Cardiac muscle cell (in vitro differentiated cells and primary cell): Measurements from ENCODE around the gene MACROD1. TPM values are rescaled to one million over a fixed set of nuclear protein-coding genes. Genes with fewer than 3 reads are reported as not detected.

Experiments used
- DNase-seq, 2 donors: peaks; one replicate each; pipeline versions ENCODE4 v3.0.0 to v3.0.0-alpha.2; 2010 to 2017; ENCODE audit warnings: low read depth in 1 of 2, low spot score in 1 of 2
- H3K27ac ChIP-seq: fragments of 200-600 bp; sonication (generic); 2 replicates; pipeline ENCODE4 v1.5.1; 2016
- H3K27me3 ChIP-seq: fragments of 200-600 bp; sonication (generic); 2 replicates; pipeline ENCODE4 v1.6.0; 2016; ENCODE audit warnings: control low read depth
- H3K36me3 ChIP-seq: fragments of 200-600 bp; sonication (generic); 2 replicates; pipeline ENCODE4 v1.5.1; 2016; ENCODE audit warnings: control low read depth
- H3K4me1 ChIP-seq: fragments of 200-600 bp; sonication (generic); 2 replicates; pipeline ENCODE4 v1.8.1; 2017; ENCODE audit warnings: low read depth, mild to moderate bottlenecking, mixed run types
- H3K4me3 ChIP-seq: fragments of 200-600 bp; sonication (generic); 2 replicates; pipeline ENCODE4 v1.5.1; 2016; ENCODE audit warnings: mild to moderate bottlenecking
- H3K9me3 ChIP-seq: fragments of 200-600 bp; sonication (generic); 2 replicates; pipeline ENCODE4 v1.5.1; 2017; ENCODE audit warnings: low read depth, mild to moderate bottlenecking, control low read depth
- CTCF ChIP-seq: IDR thresholded peaks from 2 replicates; pipeline ENCODE4 v1.5.1; 2012; ENCODE audit warnings: low read depth, mild to moderate bottlenecking, low read length
- polyA plus RNA-seq: library from polyadenylated mRNA; unstranded; fragments of >200 nt; fragmentation: Nextera tagmentation; extraction: Ambion mirVana; gene quantifications from 2 replicates; pipeline ENCODE4 v1.2.1, GENCODE V29; 2016
- total RNA-seq: library from RNA; depleted of rRNA; stranded (reverse); fragments of >200 nt; gene quantifications from 2 replicates; pipeline ENCODE4 v1.2.3, GENCODE V29; 2016

The MACROD1 gene
- total and polyA plus RNA-seq, 2 experiments from 2014 or later: 134 to 156 TPM

DNA sequence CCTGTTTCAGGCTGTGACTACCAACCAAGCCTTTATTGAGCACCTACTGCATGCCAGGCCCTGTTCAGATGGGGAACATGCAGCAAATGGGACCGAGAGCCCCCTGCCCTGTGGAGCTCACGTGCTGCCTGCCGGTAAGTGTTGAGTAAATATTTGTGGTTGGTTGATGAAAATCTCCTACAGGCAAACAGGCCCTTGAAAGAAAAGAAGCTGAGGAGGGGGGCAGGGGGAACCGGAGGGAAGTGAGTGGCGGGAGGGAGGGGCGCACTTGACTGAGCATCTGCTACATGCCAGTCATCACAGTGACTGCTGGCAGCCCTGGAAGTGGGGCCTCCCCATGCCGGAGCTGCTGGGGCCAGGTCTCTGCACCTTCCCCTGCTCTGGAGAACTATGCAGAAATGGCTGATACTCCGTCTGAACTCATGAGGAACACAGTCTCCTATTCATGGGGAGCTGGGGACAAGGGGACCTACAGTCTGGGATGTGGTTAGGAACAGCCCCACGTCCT, 34.2 kb downstream of the MACROD1 start:
- DNase-seq: peak in 1 of 2 donors; percentile 53
- no peaks in the 10 kb centered on the region for H3K9me3 ChIP-seq
- H3K4me1 ChIP-seq: peaks cover 30% of the 10 kb centered on the region
- H3K27ac ChIP-seq: peak overlapping the region; percentile 60
- no peaks in the 10 kb centered on the region for H3K36me3 ChIP-seq
- no peak for TF ChIP-seq CTCF
- no peak overlapping the region for H3K4me3 ChIP-seq
- H3K27me3 ChIP-seq: no peaks in the 10 kb centered on the region

- peak in 1 of 2 donors; percentile 7 for DNase-seq
- no peak for TF ChIP-seq CTCF
- Histone ChIP-seq H3K36me3 (no peaks in the 10 kb centered on the region), H3K4me1 (peaks cover 38% of the 10 kb centered on the region), H3K9me3 (no peaks in the 10 kb centered on the region), H3K4me3 (no peak overlapping the region), H3K27ac (peak overlapping the region; percentile 60), H3K27me3 (no peaks in the 10 kb centered on the region)
These were observed 35.3 kb downstream of the MACROD1 start for GRCh38 chr11:64130618-64131017.

GRCh38 chr11:64129403-64129802, 36.5 kb downstream of the MACROD1 start:
- H3K4me3 ChIP-seq: no peak overlapping the region
- peaks cover 38% of the 10 kb centered on the region for H3K4me1 ChIP-seq
- H3K9me3 ChIP-seq: no peaks in the 10 kb centered on the region
- TF ChIP-seq CTCF: no peak
- no peaks in the 10 kb centered on the region for H3K36me3 ChIP-seq
- H3K27me3 ChIP-seq: no peaks in the 10 kb centered on the region
- DNase-seq: no peak
- H3K27ac ChIP-seq: no peak overlapping the region

DNA sequence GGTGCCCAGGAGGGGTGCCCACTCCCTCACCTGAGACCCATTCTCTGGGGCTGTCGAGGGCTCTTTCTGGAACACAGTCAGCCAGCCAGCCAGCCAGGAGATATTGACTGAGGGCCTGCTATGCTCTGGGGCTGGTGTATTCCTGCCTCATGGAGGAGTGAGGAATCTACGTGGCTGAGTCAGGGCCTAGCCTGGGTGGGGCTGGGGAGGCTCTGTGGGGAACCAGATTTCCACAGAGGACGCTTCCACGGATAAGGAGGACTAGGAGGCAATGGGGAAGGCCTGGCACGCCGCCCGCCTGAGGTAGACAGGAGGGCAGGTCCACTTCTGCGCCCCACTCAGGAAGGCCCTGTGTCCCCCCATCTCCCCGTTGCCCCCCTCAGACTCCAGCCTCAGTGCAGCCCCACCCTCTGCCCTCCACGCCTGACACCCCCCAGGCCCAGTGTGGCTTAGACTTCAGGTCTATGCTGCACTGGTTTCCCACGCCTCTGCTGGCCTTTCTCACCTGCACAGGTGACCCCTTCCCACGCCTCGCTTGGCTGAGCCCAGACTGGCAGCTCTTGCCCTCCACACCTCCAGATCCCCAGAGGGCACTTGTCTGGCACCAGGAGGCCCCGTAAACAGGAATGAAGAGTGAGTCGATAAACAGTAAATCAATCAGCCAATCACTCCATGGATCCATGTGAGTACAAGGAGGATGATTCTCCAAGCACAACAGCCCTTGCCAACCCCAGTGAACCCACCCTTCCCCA, 37.5 kb downstream of the MACROD1 start:
- no peak for DNase-seq
- Histone ChIP-seq H3K36me3 (no peaks in the 10 kb centered on the region), H3K4me1 (peaks cover 38% of the 10 kb centered on the region), H3K9me3 (no peaks in the 10 kb centered on the region), H3K27me3 (no peaks in the 10 kb centered on the region), H3K27ac (no peak overlapping the region), H3K4me3 (no peak overlapping the region)
- no peak for TF ChIP-seq CTCF

- Histone ChIP-seq H3K9me3 (no peaks in the 10 kb centered on the region), H3K27ac (no peak overlapping the region), H3K4me3 (no peak overlapping the region), H3K4me1 (peaks cover 35% of the 10 kb centered on the region), H3K27me3 (no peaks in the 10 kb centered on the region), H3K36me3 (no peaks in the 10 kb centered on the region)
- no peak for DNase-seq
- no peak for TF ChIP-seq CTCF
These were observed 38.4 kb downstream of the MACROD1 start for GRCh38 chr11:64127267-64128072.
